Loucy (cell line): ENCODE measurements around the gene EARS2.

Experiments used
- H2AFZ ChIP-seq: fragments of 200-600 bp; sonication (generic); 2 replicates; pipeline ENCODE4 v1.6.0; 2016; ENCODE audit warnings: antibody characterized with exemption, mild to moderate bottlenecking, low read length, moderate library complexity
- H3F3A ChIP-seq: fragments of 200-600 bp; 2 replicates; pipeline ENCODE4 v1.6.0; 2016; ENCODE audit warnings: antibody characterized with exemption, low read depth, mild to moderate bottlenecking
- H3K27me3 ChIP-seq: fragments of 200-600 bp; sonication (generic); 2 replicates; pipeline ENCODE4 v1.6.1; 2014; ENCODE audit warnings: low read length, mild to moderate bottlenecking; ENCODE audit not compliant: insufficient read depth, poor library complexity, severe bottlenecking
- H3K36me3 ChIP-seq: fragments of 200-600 bp; sonication (generic); 2 replicates; pipeline ENCODE4 v1.6.1; 2016; ENCODE audit warnings: low read length; ENCODE audit not compliant: insufficient read depth
- H3K4me1 ChIP-seq: fragments of 200-600 bp; sonication (generic); 2 replicates; pipeline ENCODE4 v1.5.1; 2014; ENCODE audit warnings: low read length, mild to moderate bottlenecking; ENCODE audit not compliant: insufficient read depth, poor library complexity, severe bottlenecking
- H3K4me2 ChIP-seq: fragments of 200-600 bp; sonication (generic); 2 replicates; pipeline ENCODE4 v1.6.0; 2014; ENCODE audit warnings: antibody characterized with exemption, low read length, low read depth, mild to moderate bottlenecking; ENCODE audit not compliant: poor library complexity, severe bottlenecking
- H3K4me3 ChIP-seq: fragments of 200-600 bp; sonication (generic); 2 replicates; pipeline ENCODE4 v1.5.1; 2014; ENCODE audit warnings: low read length, mild to moderate bottlenecking, mixed read lengths; ENCODE audit not compliant: poor library complexity, severe bottlenecking
- H3K79me2 ChIP-seq: fragments of 200-600 bp; sonication (generic); 2 replicates; pipeline ENCODE4 v1.6.1; 2014; ENCODE audit warnings: low read length; ENCODE audit not compliant: insufficient read depth
- H3K9ac ChIP-seq: fragments of 200-600 bp; sonication (generic); 2 replicates; pipeline ENCODE4 v1.6.0; 2014; ENCODE audit warnings: mild to moderate bottlenecking, low read depth, low read length, moderate library complexity; ENCODE audit not compliant: poor library complexity, severe bottlenecking
- H3K9me2 ChIP-seq: fragments of 200-600 bp; sonication (generic); replicated peaks from 2 replicates; pipeline ENCODE4 v1.6.1; 2016; ENCODE audit warnings: low read depth, low read length, mixed read lengths
- H3K9me3 ChIP-seq: fragments of 200-600 bp; sonication (generic); 2 replicates; pipeline ENCODE4 v1.6.1; 2014; ENCODE audit warnings: mild to moderate bottlenecking, antibody characterized with exemption, low read length, low read depth; ENCODE audit not compliant: insufficient read depth
- H4K20me1 ChIP-seq: fragments of 200-600 bp; sonication (generic); 2 replicates; pipeline ENCODE4 v1.6.0; 2014; ENCODE audit warnings: antibody characterized with exemption, low read length, mild to moderate bottlenecking; ENCODE audit not compliant: insufficient read depth, poor library complexity, severe bottlenecking
- CTCF ChIP-seq: fragments of 200-600 bp; sonication (generic); conservative IDR thresholded peaks from 2 replicates; pipeline ENCODE4 v1.5.1; 2014; ENCODE audit warnings: mild to moderate bottlenecking, antibody characterized with exemption, low read length
- EZH2phosphoT487 ChIP-seq: fragments of 200-600 bp; IDR thresholded peaks from 2 replicates; pipeline ENCODE4 v1.6.1; 2018; ENCODE audit warnings: antibody characterized with exemption, mild to moderate bottlenecking, moderate library complexity, borderline replicate concordance

The EARS2 gene

GRCh38 chr16:23528644-23529310, 28.4 kb downstream of the EARS2 start:
- H3K4me3 ChIP-seq, result no peak overlapping the region
- H4K20me1 ChIP-seq, result no peaks in the 10 kb centered on the region
- no peak overlapping the region for H3K9ac ChIP-seq
- H3K4me2 ChIP-seq, result no peak overlapping the region
- TF ChIP-seq EZH2phosphoT487, result no peak
- TF ChIP-seq CTCF, result no peak
- H3K36me3 ChIP-seq, result peaks cover 35% of the 10 kb centered on the region; the same call in 1 of the 2 replicates
- H2AFZ ChIP-seq, result no peak overlapping the region
- H3K9me3 ChIP-seq, result no peaks in the 10 kb centered on the region
- H3F3A ChIP-seq, result no peaks in the 10 kb centered on the region
- no peaks in the 10 kb centered on the region for H3K9me2 ChIP-seq
- H3K27me3 ChIP-seq, result no peaks in the 10 kb centered on the region
- H3K79me2 ChIP-seq, result no peaks in the 10 kb centered on the region
- H3K4me1 ChIP-seq, result no peaks in the 10 kb centered on the region

DNA sequence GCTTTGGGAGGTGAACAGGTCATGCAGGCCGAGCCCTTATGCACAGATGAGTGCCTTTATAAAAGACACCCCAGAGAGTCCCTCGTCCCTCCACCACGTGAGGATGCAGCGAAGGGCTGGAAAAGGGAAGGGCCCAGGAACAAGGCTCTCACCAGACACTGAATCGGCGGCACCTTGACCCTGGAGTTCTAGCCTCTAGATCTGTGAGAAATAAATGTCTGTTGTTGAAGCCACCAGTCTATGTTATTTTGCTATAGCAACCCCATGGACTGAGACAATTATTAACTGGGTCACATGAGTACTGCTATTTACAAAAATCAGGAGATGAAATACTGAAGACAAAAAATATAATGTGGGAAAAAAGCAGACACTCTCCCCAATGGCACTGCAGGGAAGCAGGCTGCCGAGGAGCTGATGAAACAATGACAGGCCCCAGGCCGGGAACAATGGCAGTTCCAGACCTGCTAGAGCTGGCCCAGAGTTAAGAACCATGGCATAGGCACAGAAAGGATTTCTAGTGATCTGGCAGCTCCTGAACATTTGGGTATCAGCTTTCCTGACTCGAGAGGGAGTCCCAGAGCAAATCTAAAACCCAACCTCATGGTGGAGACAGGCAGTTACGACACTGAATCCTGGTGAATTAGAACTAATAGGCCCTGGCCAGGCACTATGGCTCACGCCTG, 29.0 kb downstream of the EARS2 start:
- H3K36me3 ChIP-seq, result peaks cover 33% of the 10 kb centered on the region; the same call in 1 of the 2 replicates
- H3K4me2 ChIP-seq, result no peak overlapping the region
- no peaks in the 10 kb centered on the region for H4K20me1 ChIP-seq
- no peak overlapping the region for H2AFZ ChIP-seq
- H3K79me2 ChIP-seq, result no peaks in the 10 kb centered on the region
- H3K9me2 ChIP-seq, result no peaks in the 10 kb centered on the region
- TF ChIP-seq CTCF (no peak), EZH2phosphoT487 (no peak)
- no peaks in the 10 kb centered on the region for H3K27me3 ChIP-seq
- no peaks in the 10 kb centered on the region for H3F3A ChIP-seq
- H3K9me3 ChIP-seq, result no peaks in the 10 kb centered on the region
- H3K4me1 ChIP-seq, result no peaks in the 10 kb centered on the region
- H3K9ac ChIP-seq, result no peak overlapping the region
- no peak overlapping the region for H3K4me3 ChIP-seq

DNA sequence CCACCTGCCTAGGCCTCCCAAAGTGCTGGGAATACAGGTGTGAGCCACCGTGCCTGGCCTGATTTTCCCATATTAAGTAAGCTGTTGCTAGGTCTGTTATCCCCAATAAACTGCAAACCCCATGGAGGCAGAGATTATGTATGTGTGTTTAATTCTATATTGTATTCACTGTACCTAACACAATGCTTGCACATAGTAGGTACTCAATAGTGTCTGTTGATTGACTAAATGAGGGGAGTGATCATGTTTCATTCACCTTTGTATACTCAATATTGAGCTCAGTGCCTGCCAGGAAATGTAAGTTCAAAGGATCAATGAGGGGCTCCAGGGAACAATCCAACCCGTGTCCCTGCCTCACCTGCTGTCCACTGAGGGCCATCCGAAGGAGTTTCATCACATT, 32.3 kb downstream of the EARS2 start:
- Histone ChIP-seq H3K4me1 (no peaks in the 10 kb centered on the region), H3K79me2 (no peaks in the 10 kb centered on the region), H3K9me2 (no peaks in the 10 kb centered on the region), H4K20me1 (no peaks in the 10 kb centered on the region), H3K4me2 (no peak overlapping the region), H3K4me3 (no peak overlapping the region), H3F3A (no peaks in the 10 kb centered on the region), H3K27me3 (no peaks in the 10 kb centered on the region), H3K9me3 (no peaks in the 10 kb centered on the region), H2AFZ (no peak overlapping the region), H3K9ac (no peak overlapping the region), H3K36me3 (peaks cover 17% of the 10 kb centered on the region; the same call in 1 of the 2 replicates)
- TF ChIP-seq EZH2phosphoT487 (no peak), CTCF (no peak)
